RWPE2 (cell line): Measurements from ENCODE around the gene CA5A.

Experiments
- ATAC-seq: fragments of 200-7000 bp; cut with Tn5 transposase; 3 replicates; pipeline ENCODE4 v1.9.1; 2021; ENCODE audit warnings: low read depth
- DNase-seq: peaks from one replicate; pipeline ENCODE4 v3.0.0-alpha.2; 2020; ENCODE audit warnings: low spot score
- H3K27ac ChIP-seq: fragments of 450-650 bp; 2 replicates; pipeline ENCODE4 v1.5.1; 2017; ENCODE audit warnings: mild to moderate bottlenecking; ENCODE audit not compliant: poor library complexity, severe bottlenecking
- H3K27me3 ChIP-seq: fragments of 250-450 bp; sonication (Bioruptor Pico); 2 replicates; pipeline ENCODE4 v1.5.1; 2021; ENCODE audit warnings: mild to moderate bottlenecking, moderate library complexity; ENCODE audit not compliant: insufficient read depth, poor library complexity, severe bottlenecking
- H3K36me3 ChIP-seq: fragments of 250-450 bp; sonication (Bioruptor Pico); 2 replicates; pipeline ENCODE4 v1.5.1; 2020; ENCODE audit warnings: low read depth, mild to moderate bottlenecking, moderate library complexity
- H3K4me1 ChIP-seq: fragments of 250-450 bp; sonication (Bioruptor Pico); 2 replicates; pipeline ENCODE4 v1.5.1; 2021; ENCODE audit warnings: mild to moderate bottlenecking, moderate library complexity; ENCODE audit not compliant: insufficient read depth, poor library complexity, severe bottlenecking
- H3K4me3 ChIP-seq: fragments of 250-450 bp; sonication (Bioruptor Pico); 2 replicates; pipeline ENCODE4 v1.5.1; 2021; ENCODE audit warnings: mild to moderate bottlenecking, moderate library complexity; ENCODE audit not compliant: severe bottlenecking
- H3K9me3 ChIP-seq: fragments of 250-450 bp; sonication (Bioruptor Pico); 2 replicates; pipeline ENCODE4 v1.5.1; 2021; ENCODE audit warnings: mild to moderate bottlenecking, moderate library complexity; ENCODE audit not compliant: severe bottlenecking
- CTCF ChIP-seq: fragments of 450-650 bp; IDR thresholded peaks from one replicate; pipeline ENCODE4 v1.5.1; 2017; ENCODE audit warnings: mild to moderate bottlenecking, moderate library complexity; ENCODE audit not compliant: poor library complexity, severe bottlenecking

The CA5A gene

DNA sequence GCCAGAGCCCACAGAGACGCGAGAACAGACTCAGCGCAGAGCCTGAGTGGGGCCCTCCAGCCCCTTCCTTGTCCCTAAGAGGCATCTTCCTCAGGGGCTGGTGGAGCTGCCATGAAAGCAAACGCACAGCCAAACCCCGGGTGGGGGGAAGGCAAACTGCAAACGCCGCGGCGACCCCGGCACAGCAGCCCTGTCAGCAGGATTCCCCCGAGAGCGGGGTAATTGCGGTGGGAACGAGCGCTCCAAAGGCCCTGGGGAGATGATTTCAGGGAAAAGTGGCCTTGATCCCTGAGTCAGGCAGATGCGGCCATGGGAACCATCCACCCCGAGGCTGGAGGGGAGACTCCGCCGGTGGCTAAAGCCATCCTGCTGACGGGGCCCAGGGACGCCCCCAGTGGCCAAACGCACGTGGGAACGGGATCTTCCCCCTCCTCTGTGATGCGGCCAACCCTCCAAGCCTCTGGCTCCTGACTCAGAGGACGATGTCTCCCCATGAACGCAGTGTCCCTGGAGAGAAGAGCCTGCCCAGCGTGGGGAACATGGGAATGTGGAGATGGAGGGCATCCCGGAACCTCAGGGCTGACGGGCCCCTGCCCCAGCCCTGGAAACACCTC is 92.1 kb downstream of the CA5A start:
- Histone ChIP-seq H3K27ac (peak overlapping the region; percentile 65), H3K4me3 (no peak overlapping the region), H3K4me1 (peaks cover 39% of the 10 kb centered on the region), H3K27me3 (no peaks in the 10 kb centered on the region), H3K36me3 (peaks cover 98% of the 10 kb centered on the region), H3K9me3 (no peaks in the 10 kb centered on the region)
- no peak for TF ChIP-seq CTCF
- DNase-seq, result no peak
- ATAC-seq, result no peak

DNA sequence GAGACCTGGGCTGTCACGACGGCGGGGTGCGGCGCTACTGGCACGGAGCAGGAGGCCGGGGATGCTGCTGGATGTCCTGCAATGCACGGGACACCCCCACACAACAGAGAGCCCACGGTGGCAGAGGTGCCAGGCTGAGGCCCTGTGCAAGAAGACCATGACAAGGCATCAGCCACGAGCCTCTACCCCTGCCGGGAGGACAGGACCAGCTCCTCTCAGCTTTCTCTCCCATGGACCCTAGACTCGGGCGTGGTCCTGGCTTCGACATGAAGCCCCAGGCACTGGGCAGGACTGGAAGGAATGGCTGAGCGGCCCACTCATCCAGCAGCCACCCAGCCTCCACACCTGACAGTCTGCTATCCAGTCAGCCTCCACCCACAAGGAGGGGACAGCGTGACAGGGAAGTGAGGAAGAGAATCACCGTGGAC is 92.6 kb downstream of the CA5A start:
- Histone ChIP-seq H3K27me3 (no peaks in the 10 kb centered on the region), H3K4me1 (peaks cover 39% of the 10 kb centered on the region), H3K9me3 (no peaks in the 10 kb centered on the region), H3K27ac (peak overlapping the region; percentile 65), H3K36me3 (peaks cover 98% of the 10 kb centered on the region), H3K4me3 (no peak overlapping the region)
- DNase-seq, result no peak
- ATAC-seq, result no peak
- no peak for TF ChIP-seq CTCF

DNA sequence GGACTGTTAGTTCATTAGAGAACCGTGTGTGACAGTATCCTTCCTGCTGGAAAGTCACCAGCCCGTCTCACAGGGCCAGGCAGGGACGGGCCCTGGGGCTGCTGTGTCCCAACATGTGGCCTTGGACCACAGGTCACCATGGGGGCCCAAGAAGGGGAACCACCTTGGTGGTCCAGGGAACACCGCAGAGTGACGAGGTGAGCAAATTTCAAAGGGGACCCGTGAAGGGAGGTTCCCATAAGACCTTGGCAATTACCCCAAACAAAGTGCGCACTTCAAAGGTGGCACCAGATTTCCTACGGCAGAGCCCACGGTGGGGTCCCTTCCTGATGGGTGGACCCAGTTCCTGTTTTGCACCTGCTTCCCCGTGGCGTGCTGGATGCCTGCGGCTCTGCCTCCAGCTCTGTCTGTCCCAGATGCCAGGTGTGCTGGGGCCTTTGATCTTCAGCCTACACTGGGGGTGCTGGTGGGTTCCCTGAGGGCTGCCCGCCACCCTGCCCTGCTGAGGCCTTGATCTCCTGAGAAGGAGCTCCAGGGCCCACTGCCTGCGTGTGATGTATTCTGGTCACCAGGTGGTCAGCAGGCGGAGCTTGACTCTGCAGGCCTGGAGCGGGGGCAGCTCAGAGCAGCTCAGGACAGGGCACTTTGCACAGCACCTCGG is 94.0 kb downstream of the CA5A start:
- ATAC-seq, result no peak
- peaks cover 30% of the 10 kb centered on the region for H3K4me1 ChIP-seq

DNA sequence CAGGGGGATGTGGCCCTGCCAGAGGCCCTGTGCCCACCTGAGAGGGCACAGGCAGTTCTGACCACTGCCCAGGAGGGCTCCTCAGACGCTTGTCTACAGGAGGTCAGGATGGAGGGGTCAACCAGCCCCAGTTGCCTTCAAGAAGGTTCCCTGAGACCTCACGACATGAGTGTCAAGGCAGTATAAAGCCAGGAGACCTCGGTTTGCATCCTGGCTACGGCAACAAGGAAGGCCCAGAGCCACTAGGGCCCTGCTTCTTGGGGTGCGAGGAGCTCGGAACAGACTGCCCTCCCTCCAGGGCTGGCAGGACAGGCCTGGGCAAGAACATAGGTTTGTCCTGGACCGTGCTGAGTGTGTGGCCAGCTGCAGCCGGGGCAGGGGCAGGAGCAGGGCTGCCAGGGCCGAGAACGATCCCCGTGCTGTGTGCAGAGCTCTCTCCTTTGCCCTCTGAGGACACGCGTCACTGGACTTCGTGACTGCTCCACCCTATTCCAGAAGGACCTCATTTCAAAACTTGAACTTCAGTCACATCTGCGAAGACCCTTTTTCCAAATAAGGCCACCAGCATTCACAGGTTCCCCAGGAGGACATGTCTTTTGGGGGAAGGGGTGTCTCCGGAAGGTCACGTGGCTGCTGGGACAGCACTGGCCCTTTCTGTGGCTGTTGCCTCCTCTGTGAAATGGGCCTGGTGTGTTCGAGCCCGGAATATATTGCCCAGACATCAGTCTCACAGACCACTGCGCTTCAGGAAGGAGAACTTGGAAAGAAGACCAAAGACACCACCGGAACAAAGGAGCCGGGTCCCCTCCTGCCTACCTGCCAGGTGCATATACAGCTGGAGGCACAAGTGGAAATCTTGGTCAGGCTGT is 94.8 kb downstream of the CA5A start:
- no peak for TF ChIP-seq CTCF
- ATAC-seq (no peak), DNase-seq (no peak)
- H3K27me3 ChIP-seq, result no peaks in the 10 kb centered on the region
- peaks cover 30% of the 10 kb centered on the region for H3K4me1 ChIP-seq
- no peak overlapping the region for H3K4me3 ChIP-seq
- H3K36me3 ChIP-seq, result peaks cover 98% of the 10 kb centered on the region
- no peaks in the 10 kb centered on the region for H3K9me3 ChIP-seq
- peak overlapping the region; percentile 65 for H3K27ac ChIP-seq

More for the DNA sequence above, 94.0 kb downstream of the CA5A start:
- no peak for DNase-seq
- Histone ChIP-seq H3K36me3 (peaks cover 98% of the 10 kb centered on the region), H3K4me3 (no peak overlapping the region), H3K27ac (peak overlapping the region; percentile 65), H3K9me3 (no peaks in the 10 kb centered on the region), H3K27me3 (no peaks in the 10 kb centered on the region)
- no peak for TF ChIP-seq CTCF
